Esophagus muscularis mucosa (tissue), 3 donors: ENCODE data around the gene SENP6.

ENCODE experiments used
- POLR2A ChIP-seq: fragments of 450-650 bp; IDR thresholded peaks from one replicate; pipeline ENCODE4 v1.6.1; 2017; ENCODE audit warnings: antibody characterized with exemption, moderate library complexity, mild to moderate bottlenecking, low read depth
- POLR2AphosphoS5 ChIP-seq, 2 donors: sonication (generic); formaldehyde crosslinking; IDR thresholded peaks; one replicate each; pipeline ENCODE4 v1.6.1; 2017; ENCODE audit warnings: antibody characterized with exemption in 2 of 2
- TF ChIP-seq, protein P1 (sequence below), 3 experiments: fragments of 200-600 bp in 2 of 3; fragments of 450-650 bp in 1 of 3; sonication (generic) in 2 of 3; IDR thresholded peaks; one replicate each; pipeline ENCODE4 v1.5.1; 2017 to 2019; ENCODE audit warnings: antibody characterized with exemption in 3 of 3, mild to moderate bottlenecking in 2 of 3, moderate library complexity in 1 of 3

GRCh38 chr6:75748743-75749538 lies 147.3 kb downstream of the SENP6 start, which contains the start of gene MYO6:
- TF ChIP-seq POLR2A (no peak), POLR2AphosphoS5 (IDR thresholded peaks at IDR 0.05) (peak; percentile 81 to 91)
- TF ChIP-seq, protein P1, sequence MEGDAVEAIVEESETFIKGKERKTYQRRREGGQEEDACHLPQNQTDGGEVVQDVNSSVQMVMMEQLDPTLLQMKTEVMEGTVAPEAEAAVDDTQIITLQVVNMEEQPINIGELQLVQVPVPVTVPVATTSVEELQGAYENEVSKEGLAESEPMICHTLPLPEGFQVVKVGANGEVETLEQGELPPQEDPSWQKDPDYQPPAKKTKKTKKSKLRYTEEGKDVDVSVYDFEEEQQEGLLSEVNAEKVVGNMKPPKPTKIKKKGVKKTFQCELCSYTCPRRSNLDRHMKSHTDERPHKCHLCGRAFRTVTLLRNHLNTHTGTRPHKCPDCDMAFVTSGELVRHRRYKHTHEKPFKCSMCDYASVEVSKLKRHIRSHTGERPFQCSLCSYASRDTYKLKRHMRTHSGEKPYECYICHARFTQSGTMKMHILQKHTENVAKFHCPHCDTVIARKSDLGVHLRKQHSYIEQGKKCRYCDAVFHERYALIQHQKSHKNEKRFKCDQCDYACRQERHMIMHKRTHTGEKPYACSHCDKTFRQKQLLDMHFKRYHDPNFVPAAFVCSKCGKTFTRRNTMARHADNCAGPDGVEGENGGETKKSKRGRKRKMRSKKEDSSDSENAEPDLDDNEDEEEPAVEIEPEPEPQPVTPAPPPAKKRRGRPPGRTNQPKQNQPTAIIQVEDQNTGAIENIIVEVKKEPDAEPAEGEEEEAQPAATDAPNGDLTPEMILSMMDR (IDR thresholded peaks at IDR 0.05) = no peak
